Activated B cell treated with CpG ODN at 0.5 μM for 24 hours (primary cell): ENCODE data around the gene AHSP. TPM values are rescaled to one million over a fixed set of nuclear protein-coding genes. Genes with fewer than 3 reads are reported as not detected.
"Not testable (repeated sequence)": the region's sequence is repeated elsewhere in the genome, so short reads cannot be mapped to it uniquely, and the experiment has no call there.

Experiments used
- ATAC-seq: fragments of 200-7000 bp; cut with Tn5 transposase; one replicate; pipeline ENCODE4 v1.10.0; 2021; ENCODE audit warnings: low read depth, mild to moderate bottlenecking, moderate library complexity
- CTCF ChIA-PET: fragments of 350-600 bp; sonication (Branson Sonifier 250); formaldehyde crosslinking; loops from one replicate; lab custom pipeline; 2021; ENCODE audit warnings: antibody characterized with exemption; lab: Charles Lee
- POLR2A ChIA-PET: fragments of 350-600 bp; sonication (Branson Sonifier 250); formaldehyde crosslinking; loops from one replicate; lab custom pipeline; 2021; ENCODE audit warnings: antibody characterized with exemption; lab: Charles Lee
- DNase-seq: peaks from one replicate; pipeline ENCODE4 v3.0.0; 2022
- H3K27ac Mint-ChIP-seq: one replicate; pipeline ENCODE4 v1.8.0; 2020; ENCODE audit warnings: mixed read lengths
- H3K27me3 Mint-ChIP-seq: one replicate; pipeline ENCODE4 v1.8.0; 2021; ENCODE audit warnings: mixed read lengths
- H3K36me3 Mint-ChIP-seq: one replicate; pipeline ENCODE4 v1.8.0; 2021; ENCODE audit warnings: low read depth, mixed read lengths
- H3K4me1 Mint-ChIP-seq: one replicate; pipeline ENCODE4 v1.8.0; 2021; ENCODE audit warnings: mixed read lengths
- H3K4me3 Mint-ChIP-seq: one replicate; pipeline ENCODE4 v1.8.0; 2020; ENCODE audit warnings: mild to moderate bottlenecking, mixed read lengths
- H3K9me3 Mint-ChIP-seq: one replicate; pipeline ENCODE4 v1.8.0; 2020; ENCODE audit warnings: mixed read lengths
- intact Hi-C: fragments of 100-400 bp; cut with micrococcal nuclease; formaldehyde crosslinking; loops from one replicate; pipeline ENCODE4 v1.15.1; 2024
- total RNA-seq: library from RNA; stranded (reverse); gene quantifications from 2 replicates; pipeline ENCODE4 v1.2.3, GENCODE V29; 2022
- TF ChIP-seq, protein P1 (sequence below): fragments of 200-600 bp; IDR thresholded peaks from one replicate; pipeline ENCODE4 v1.8.0; 2022; ENCODE audit warnings: antibody characterized with exemption, mild to moderate bottlenecking

Gene AHSP
- total RNA-seq, 1 donor from 2014 or later, result not detected

DNA sequence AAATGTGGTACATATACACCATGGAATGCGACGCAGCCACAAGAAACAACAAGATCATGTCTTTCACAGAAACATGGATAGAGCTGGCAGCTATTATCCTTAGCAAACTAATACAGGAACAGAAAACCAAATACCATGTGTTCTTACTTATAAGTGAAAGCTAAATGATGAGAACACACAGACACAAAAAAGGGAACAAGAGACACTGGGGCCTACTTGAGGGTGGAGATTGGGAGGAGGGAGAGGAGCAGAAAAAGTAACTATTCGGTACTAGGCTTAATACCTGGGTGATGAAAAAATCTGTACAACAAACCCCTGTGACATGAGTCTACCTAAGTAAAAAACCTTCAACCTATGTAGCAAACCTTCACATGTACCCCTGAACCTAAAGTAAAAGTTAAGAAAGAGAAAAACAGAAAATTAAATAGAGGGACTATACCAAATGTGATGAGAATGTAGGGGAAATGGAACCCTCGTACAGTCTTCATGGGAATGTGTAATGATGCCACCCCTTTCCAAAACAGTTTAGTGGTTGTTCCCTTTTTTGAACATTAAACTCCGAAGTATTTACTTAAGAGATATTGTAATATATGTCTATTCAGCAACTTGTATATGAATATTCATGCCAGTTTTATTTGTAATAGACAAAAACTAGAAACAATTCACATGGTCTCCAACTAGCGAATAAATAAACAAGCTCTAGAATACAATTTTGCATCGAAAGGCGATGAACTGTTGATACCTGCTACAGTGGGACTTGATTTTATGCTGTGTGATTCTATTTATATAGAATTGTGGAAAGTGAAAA, 33.9 kb downstream of the AHSP start:
- Mint-ChIP-seq H3K36me3 (no peaks in the 10 kb centered on the region), H3K4me1 (no peaks in the 10 kb centered on the region), H3K4me3 (no peak overlapping the region), H3K9me3 (no peaks in the 10 kb centered on the region), H3K27me3 (peaks cover 13% of the 10 kb centered on the region), H3K27ac (no peak overlapping the region)
- ChIA-PET CTCF (no interaction called here), POLR2A (no interaction called here)
- TF ChIP-seq, protein P1, sequence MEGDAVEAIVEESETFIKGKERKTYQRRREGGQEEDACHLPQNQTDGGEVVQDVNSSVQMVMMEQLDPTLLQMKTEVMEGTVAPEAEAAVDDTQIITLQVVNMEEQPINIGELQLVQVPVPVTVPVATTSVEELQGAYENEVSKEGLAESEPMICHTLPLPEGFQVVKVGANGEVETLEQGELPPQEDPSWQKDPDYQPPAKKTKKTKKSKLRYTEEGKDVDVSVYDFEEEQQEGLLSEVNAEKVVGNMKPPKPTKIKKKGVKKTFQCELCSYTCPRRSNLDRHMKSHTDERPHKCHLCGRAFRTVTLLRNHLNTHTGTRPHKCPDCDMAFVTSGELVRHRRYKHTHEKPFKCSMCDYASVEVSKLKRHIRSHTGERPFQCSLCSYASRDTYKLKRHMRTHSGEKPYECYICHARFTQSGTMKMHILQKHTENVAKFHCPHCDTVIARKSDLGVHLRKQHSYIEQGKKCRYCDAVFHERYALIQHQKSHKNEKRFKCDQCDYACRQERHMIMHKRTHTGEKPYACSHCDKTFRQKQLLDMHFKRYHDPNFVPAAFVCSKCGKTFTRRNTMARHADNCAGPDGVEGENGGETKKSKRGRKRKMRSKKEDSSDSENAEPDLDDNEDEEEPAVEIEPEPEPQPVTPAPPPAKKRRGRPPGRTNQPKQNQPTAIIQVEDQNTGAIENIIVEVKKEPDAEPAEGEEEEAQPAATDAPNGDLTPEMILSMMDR, result no peak
- DNase-seq, result no peak
- intact Hi-C loops, result no loop called here
- no peak for ATAC-seq

DNA sequence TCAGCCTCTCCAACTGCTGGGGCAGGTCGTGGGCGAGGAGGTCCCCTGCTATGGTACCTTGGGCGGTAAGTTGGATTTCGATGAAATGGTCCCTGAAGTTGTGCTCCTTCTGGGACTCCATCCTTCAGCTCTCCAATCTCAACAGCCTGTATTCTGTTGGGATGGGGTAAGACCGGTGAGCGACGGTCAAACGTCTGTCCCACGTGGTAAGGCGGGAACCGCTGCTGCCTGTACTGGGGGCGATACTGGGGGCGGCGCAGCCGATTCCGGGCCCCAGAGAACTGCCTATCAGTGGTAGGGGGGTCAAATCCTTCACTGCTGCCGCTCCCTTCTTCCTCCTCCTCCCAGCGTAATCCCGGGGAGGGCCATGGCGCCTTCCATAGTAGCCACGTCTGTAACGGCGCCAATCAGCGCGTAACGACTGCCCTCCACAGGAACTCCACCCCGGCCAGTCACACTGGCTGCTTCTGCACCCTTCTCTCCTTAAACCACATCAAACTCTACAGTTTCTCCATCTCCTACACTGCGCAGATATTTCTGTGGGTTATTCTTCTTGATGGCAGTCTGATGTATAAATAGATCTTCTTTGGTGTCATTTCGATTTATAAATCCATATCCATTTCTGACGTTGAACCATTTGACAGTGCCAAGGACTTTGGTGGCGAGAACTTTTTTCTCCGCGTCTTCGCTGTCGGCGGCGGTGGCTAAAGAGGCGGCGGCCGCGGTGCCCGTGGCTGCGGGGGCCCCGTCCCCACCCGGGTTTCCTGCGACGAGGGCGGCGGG, 41.1 kb downstream of the AHSP start:
- no peak for DNase-seq
- Mint-ChIP-seq H3K36me3 (no peaks in the 10 kb centered on the region), H3K9me3 (no peaks in the 10 kb centered on the region), H3K4me1 (peaks cover 6% of the 10 kb centered on the region), H3K4me3 (no peak overlapping the region), H3K27me3 (peaks cover 47% of the 10 kb centered on the region), H3K27ac (no peak overlapping the region)
- ATAC-seq, result no peak
- TF ChIP-seq, protein P1, result no peak
- POLR2A ChIA-PET, result no interaction called here
- CTCF ChIA-PET, result no interaction called here
- intact Hi-C loops, result no loop called here

DNA sequence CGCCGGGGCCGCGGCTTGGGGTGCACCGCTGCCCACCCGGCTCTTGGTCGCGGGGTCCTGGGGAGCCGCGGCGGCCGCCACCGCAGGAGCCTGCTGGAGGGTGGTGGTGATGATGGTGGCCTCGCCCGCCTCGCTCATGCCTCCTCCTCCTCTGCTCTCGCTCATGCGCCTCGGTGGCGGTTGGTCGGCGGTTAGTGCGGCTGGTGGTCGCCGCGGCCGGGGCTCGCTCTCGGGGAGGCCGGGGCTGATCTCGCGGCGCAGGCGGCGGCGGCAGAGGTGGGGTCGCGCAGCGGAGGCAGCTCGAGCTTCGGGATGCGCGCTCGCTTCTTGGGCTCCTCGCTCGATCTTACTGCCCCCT, 41.6 kb downstream of the AHSP start:
- DNase-seq (no peak), ATAC-seq (no peak)
- Mint-ChIP-seq H3K27me3 (peaks cover 47% of the 10 kb centered on the region), H3K4me3 (no peak overlapping the region), H3K9me3 (no peaks in the 10 kb centered on the region), H3K27ac (no peak overlapping the region), H3K36me3 (no peaks in the 10 kb centered on the region), H3K4me1 (peaks cover 6% of the 10 kb centered on the region)
- ChIA-PET CTCF (no interaction called here), POLR2A (no interaction called here)
- intact Hi-C loops, result no loop called here
- TF ChIP-seq, protein P1, result no peak

DNA sequence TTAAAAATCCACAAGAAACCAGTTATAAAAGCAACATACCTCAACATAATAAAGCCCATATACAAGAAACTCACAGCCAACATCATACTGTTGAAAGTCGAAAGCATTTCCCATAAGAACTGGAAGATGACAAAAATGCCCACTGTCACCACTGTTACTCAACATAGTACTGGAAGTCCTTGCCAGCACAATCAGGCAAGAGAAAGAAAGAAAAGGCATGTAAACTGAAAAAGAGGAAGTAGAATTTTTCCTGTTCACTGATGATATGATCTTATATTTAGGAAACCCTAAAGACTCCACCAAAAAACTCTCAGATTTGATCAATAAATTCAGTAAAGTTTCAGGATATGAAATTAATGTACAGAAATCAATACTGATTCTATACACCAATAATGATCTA, 45.1 kb downstream of the AHSP start:
- ATAC-seq (no peak), DNase-seq (no peak)
- Mint-ChIP-seq H3K27me3 (peaks cover 36% of the 10 kb centered on the region), H3K27ac (no peak overlapping the region), H3K4me3 (no peak overlapping the region), H3K4me1 (peaks cover 6% of the 10 kb centered on the region), H3K36me3 (peaks cover 3% of the 10 kb centered on the region), H3K9me3 (peaks cover 7% of the 10 kb centered on the region)
- ChIA-PET CTCF (no interaction called here), POLR2A (no interaction called here)
- TF ChIP-seq, protein P1, result no peak
- intact Hi-C loops, result no loop called here

DNA sequence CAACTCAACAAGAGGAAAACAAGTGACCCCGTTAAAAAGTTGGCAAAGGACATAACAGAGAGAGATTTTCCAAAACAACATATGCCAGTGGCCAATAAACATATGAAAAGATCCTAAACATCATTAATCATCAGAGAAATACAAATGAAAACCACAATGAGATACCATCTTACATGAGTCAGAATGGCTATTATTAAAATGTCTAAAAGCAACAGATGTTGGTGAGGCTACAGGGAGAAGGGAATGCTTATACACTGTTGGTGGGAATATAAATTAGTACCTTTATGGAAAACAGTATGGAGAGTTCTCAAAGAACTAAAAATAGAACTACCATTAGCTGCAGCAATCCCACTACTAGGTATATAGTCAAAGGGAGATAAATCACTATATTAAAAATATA, 46.5 kb downstream of the AHSP start:
- ATAC-seq, CTCF ChIA-PET, H3K4me1 Mint-ChIP-seq, intact Hi-C loops, POLR2A ChIA-PET, H3K36me3 Mint-ChIP-seq, DNase-seq, H3K4me3 Mint-ChIP-seq, H3K27ac Mint-ChIP-seq: not testable (repeated sequence)
- H3K9me3 Mint-ChIP-seq, result peaks cover 16% of the 10 kb centered on the region
- H3K27me3 Mint-ChIP-seq, result peaks cover 25% of the 10 kb centered on the region
